HL-60 (cell line): ENCODE data around the gene EIF2S1.

Source experiments
- DNase-seq, 2 experiments: peaks; one replicate each; pipeline ENCODE4 v3.0.0-alpha.2; 2010 to 2020; ENCODE audit warnings: low read depth in 1 of 2, low spot score in 1 of 2
- H3K27ac ChIP-seq: fragments of 250-450 bp; sonication (Bioruptor Pico); replicated peaks from 2 replicates; pipeline ENCODE4 v1.5.1; 2020; ENCODE audit warnings: mild to moderate bottlenecking, moderate library complexity
- H3K27me3 ChIP-seq: fragments of 250-450 bp; sonication (Bioruptor Pico); 2 replicates; pipeline ENCODE4 v1.5.1; 2021; ENCODE audit warnings: mild to moderate bottlenecking, moderate library complexity; ENCODE audit not compliant: insufficient read depth, poor library complexity, severe bottlenecking
- H3K4me3 ChIP-seq: replicated peaks from 2 replicates; pipeline ENCODE4 v1.5.1; 2011; ENCODE audit warnings: mild to moderate bottlenecking, control low read depth, low read length; ENCODE audit not compliant: insufficient read depth
- CTCF ChIP-seq: IDR thresholded peaks from one replicate; pipeline ENCODE4 v1.5.1; 2011; ENCODE audit warnings: low read length, control low read depth, inconsistent platforms; ENCODE audit not compliant: insufficient read depth
- GABPA ChIP-seq: IDR thresholded peaks from 2 replicates; pipeline ENCODE4 v1.6.1; 2012; ENCODE audit warnings: low read depth
- POLR2AphosphoS5 ChIP-seq: IDR thresholded peaks from 2 replicates; pipeline ENCODE4 v1.6.1; 2012; ENCODE audit warnings: low read depth
- REST ChIP-seq: IDR thresholded peaks from 2 replicates; pipeline ENCODE4 v1.6.1; 2012; ENCODE audit warnings: low read depth; ENCODE audit not compliant: insufficient replicate concordance
- SPI1 ChIP-seq: IDR thresholded peaks from 2 replicates; pipeline ENCODE4 v1.6.1; 2012; ENCODE audit warnings: low read depth, mild to moderate bottlenecking, borderline replicate concordance

The EIF2S1 gene

GRCh38 chr14:67385120-67385519 lies 25.0 kb downstream of the EIF2S1 start:
- DNase-seq = no peak
- no peak overlapping the region for H3K4me3 ChIP-seq
- H3K27me3 ChIP-seq = no peaks in the 10 kb centered on the region
- TF ChIP-seq SPI1 = no peak
- TF ChIP-seq REST = no peak
- TF ChIP-seq GABPA = no peak
- TF ChIP-seq CTCF = no peak
- no peak for TF ChIP-seq POLR2AphosphoS5
- no peak overlapping the region for H3K27ac ChIP-seq

GRCh38 chr14:67385618-67386017 lies 25.5 kb downstream of the EIF2S1 start:
- no peak overlapping the region for H3K27ac ChIP-seq
- H3K27me3 ChIP-seq = no peaks in the 10 kb centered on the region
- TF ChIP-seq GABPA (no peak), REST (no peak), SPI1 (no peak), CTCF (no peak), POLR2AphosphoS5 (no peak)
- no peak for DNase-seq
- H3K4me3 ChIP-seq = no peak overlapping the region

- Histone ChIP-seq H3K27ac (no peak overlapping the region), H3K27me3 (no peaks in the 10 kb centered on the region), H3K4me3 (no peak overlapping the region)
- DNase-seq = no peak
- no peak for TF ChIP-seq REST
- TF ChIP-seq POLR2AphosphoS5 = no peak
- TF ChIP-seq GABPA = no peak
- TF ChIP-seq SPI1 = no peak
- TF ChIP-seq CTCF = no peak
Observed at GRCh38 chr14:67387195-67387594, 27.1 kb downstream of the EIF2S1 start.
